HCT116 (cell line): ENCODE data around the gene ABHD12. TPM values are rescaled to one million over a fixed set of nuclear protein-coding genes. Genes with fewer than 3 reads are reported as not detected.

Source experiments
- ATAC-seq: fragments of 200-7000 bp; cut with Tn5 transposase; 2 replicates; pipeline ENCODE4 v1.9.1; 2020; ENCODE audit warnings: mild to moderate bottlenecking, moderate library complexity
- BruUV-seq: library from RNA; stranded (reverse); fragments of 400-500 nt; replicated peaks from 2 replicates; lab custom pipeline; 2021; lab: Mats Ljungman, UMichigan
- CTCF ChIA-PET: fragments of 300-600 bp; sonication (Branson Sonifier 250); formaldehyde crosslinking; loops from one replicate; lab custom pipeline; 2021; ENCODE audit warnings: antibody characterized with exemption; lab: Charles Lee
- POLR2A ChIA-PET: fragments of 300-600, 350-600 bp; sonication (Branson Sonifier 250); formaldehyde crosslinking; loops from one replicate; lab custom pipeline; 2021; ENCODE audit warnings: antibody characterized with exemption; lab: Charles Lee
- RAD21 ChIA-PET, 2 experiments: fragments of 300-600 bp; sonication (Branson Sonifier 250); formaldehyde crosslinking; loops; one replicate each; lab custom pipeline; 2023; ENCODE audit warnings: low total read pairs in 2 of 2; ENCODE audit not compliant: uncharacterized antibody in 2 of 2, unreplicated experiment in 2 of 2, low non-redundant PET in 1 of 2; lab: Charles Lee
- DNase-seq: peaks from one replicate; pipeline ENCODE4 v3.0.0-alpha.2; 2010; ENCODE audit warnings: low read depth, low spot score
- H2AFZ ChIP-seq: fragments of 200-600 bp; shearing (Covaris generic), sonication (generic); 2 replicates; pipeline ENCODE4 v1.6.1; 2017; ENCODE audit warnings: low read depth, mixed run types, mixed read lengths, antibody characterized with exemption, low read length; ENCODE audit not compliant: poor library complexity, severe bottlenecking
- H3K27ac ChIP-seq: 2 replicates; pipeline ENCODE4 v1.5.1; 2012; ENCODE audit warnings: low read depth, low read length
- H3K27me3 ChIP-seq: fragments of 200-600 bp; sonication (generic); 2 replicates; pipeline ENCODE4 v1.6.1; 2016; ENCODE audit warnings: mixed run types, low read length, mixed read lengths; ENCODE audit not compliant: insufficient read depth
- H3K36me3 ChIP-seq, 2 experiments: fragments of 200-500 bp in 1 of 2; fragments of 200-600 bp in 1 of 2; sonication (Bioruptor generic) in 1 of 2; sonication (generic) in 1 of 2; 2 replicates each; pipeline versions ENCODE4 v1.5.1 to v1.6.1; 2014 to 2016; ENCODE audit warnings: low read length in 2 of 2, inconsistent platforms in 1 of 2, mixed read lengths in 1 of 2, mixed run types in 1 of 2; ENCODE audit not compliant: insufficient read depth in 2 of 2, control insufficient read depth in 1 of 2
- H3K4me1 ChIP-seq, 2 experiments: fragments of 200-600 bp in 1 of 2; sonication (generic) in 1 of 2; 2 replicates each; pipeline versions ENCODE4 v1.5.1 to v1.6.1; 2012 to 2017; ENCODE audit warnings: low read length in 2 of 2, inconsistent platforms in 1 of 2, mild to moderate bottlenecking in 1 of 2, mixed read lengths in 1 of 2, mixed run types in 1 of 2, moderate library complexity in 1 of 2; ENCODE audit not compliant: insufficient read depth in 2 of 2, control insufficient read depth in 1 of 2
- H3K4me2 ChIP-seq: fragments of 200-600 bp; sonication (generic); 2 replicates; pipeline ENCODE4 v1.6.1; 2017; ENCODE audit warnings: mixed run types, low read length, mixed read lengths
- H3K4me3 ChIP-seq, 2 experiments: fragments of 200-600 bp in 1 of 2; sonication (generic) in 1 of 2; replicated peaks in 1 of 2; 2 replicates each; pipeline ENCODE4 v1.5.1; 2011 to 2016; ENCODE audit warnings: low read length in 2 of 2, control low read depth in 1 of 2, low read depth in 1 of 2, mild to moderate bottlenecking in 1 of 2, mixed read lengths in 1 of 2, mixed run types in 1 of 2
- H3K79me2 ChIP-seq: fragments of 200-600 bp; sonication (generic); 2 replicates; pipeline ENCODE4 v1.6.1; 2017; ENCODE audit warnings: mild to moderate bottlenecking, mixed run types, low read length, moderate library complexity, mixed read lengths; ENCODE audit not compliant: insufficient read depth
- H3K9ac ChIP-seq: fragments of 200-600 bp; sonication (generic); 2 replicates; pipeline ENCODE4 v1.6.1; 2016; ENCODE audit warnings: low read length, mixed read lengths
- H3K9me2 ChIP-seq: fragments of 200-600 bp; sonication (generic), shearing (Covaris generic); 2 replicates; pipeline ENCODE4 v1.6.1; 2017; ENCODE audit warnings: mixed run types, mild to moderate bottlenecking, moderate library complexity; ENCODE audit not compliant: insufficient read depth
- H3K9me3 ChIP-seq, 2 experiments: fragments of 200-500 bp in 1 of 2; fragments of 200-600 bp in 1 of 2; sonication (Bioruptor generic) in 1 of 2; sonication (generic) in 1 of 2; 2 replicates each; pipeline ENCODE4 v1.6.1; 2014 to 2017; ENCODE audit warnings: low read length in 2 of 2, mixed read lengths in 2 of 2, inconsistent platforms in 1 of 2, low read depth in 1 of 2, mild to moderate bottlenecking in 1 of 2, mixed run types in 1 of 2, moderate library complexity in 1 of 2; ENCODE audit not compliant: control insufficient read depth in 1 of 2, insufficient read depth in 1 of 2
- H4K20me1 ChIP-seq: fragments of 200-600 bp; sonication (generic), shearing (Covaris generic); 2 replicates; pipeline ENCODE4 v1.6.1; 2017; ENCODE audit warnings: mixed run types, mild to moderate bottlenecking, moderate library complexity; ENCODE audit not compliant: insufficient read depth
- EZH2 ChIP-seq: fragments of 200-600 bp; sonication (generic); IDR thresholded peaks from 2 replicates; pipeline ENCODE4 v1.6.1; 2017; ENCODE audit warnings: antibody characterized with exemption, mixed run types
- EZH2phosphoT487 ChIP-seq: fragments of 200-600 bp; IDR thresholded peaks from 2 replicates; pipeline ENCODE4 v1.6.1; 2018; ENCODE audit warnings: antibody characterized with exemption, borderline replicate concordance
- JUND ChIP-seq: IDR thresholded peaks from 2 replicates; pipeline ENCODE4 v1.6.1; 2012
- POLR2A ChIP-seq: IDR thresholded peaks from 2 replicates; pipeline ENCODE4 v1.7.0; 2011; ENCODE audit warnings: borderline replicate concordance; ENCODE audit not compliant: insufficient read depth, insufficient read length; ENCODE audit errors: extremely low read depth
- RAD21 ChIP-seq: IDR thresholded peaks from 2 replicates; pipeline ENCODE4 v1.6.1; 2012; ENCODE audit warnings: low read depth, mild to moderate bottlenecking
- TCF7L2 ChIP-seq: IDR thresholded peaks from 2 replicates; pipeline ENCODE4 v1.7.0; 2011; ENCODE audit warnings: borderline replicate concordance, inconsistent platforms; ENCODE audit not compliant: insufficient read depth, insufficient read length; ENCODE audit errors: extremely low read depth
- ZNF274 ChIP-seq: fragments of 200-500 bp; sonication (Bioruptor generic); IDR thresholded peaks from 2 replicates; pipeline ENCODE4 v1.6.1; 2014; ENCODE audit warnings: mild to moderate bottlenecking, low read depth, low read length, inconsistent platforms
- intact Hi-C: fragments of 100-400 bp; cut with micrococcal nuclease; formaldehyde crosslinking; loops from 2 replicates; pipeline ENCODE4 v1.10.0; 2022
- total RNA-seq: library from RNA; stranded (reverse); gene quantifications from one replicate; pipeline ENCODE4 v1.2.1, GENCODE V29; 2021; ENCODE audit not compliant: unreplicated experiment
- TF ChIP-seq, protein P1 (sequence below): IDR thresholded peaks from 2 replicates; pipeline ENCODE4 v1.6.1; 2012; ENCODE audit warnings: low read depth
- TF ChIP-seq, protein P2 (sequence below), 3 experiments: fragments of 200-600 bp in 1 of 3; sonication (generic) in 1 of 3; IDR thresholded peaks in 2 of 3; conservative IDR thresholded peaks in 1 of 3; 2 replicates each; pipeline ENCODE4 v1.5.1; 2012 to 2017; ENCODE audit warnings: low read depth in 2 of 3, low read length in 2 of 3, antibody characterized with exemption in 1 of 3, borderline replicate concordance in 1 of 3, control low read depth in 1 of 3, mild to moderate bottlenecking in 1 of 3, mixed read lengths in 1 of 3, mixed run types in 1 of 3, moderate library complexity in 1 of 3; ENCODE audit not compliant: insufficient read depth in 1 of 3
- TF ChIP-seq, protein P3 (sequence below): IDR thresholded peaks from 2 replicates; pipeline ENCODE4 v1.6.1; 2012
- TF ChIP-seq, protein P4 (sequence below): IDR thresholded peaks from 2 replicates; pipeline ENCODE4 v1.6.1; 2011; ENCODE audit warnings: mild to moderate bottlenecking, low read length, moderate library complexity; ENCODE audit not compliant: insufficient replicate concordance; ENCODE audit errors: extremely low read depth
- TF ChIP-seq, protein P5 (sequence below): IDR thresholded peaks from 2 replicates; pipeline ENCODE4 v1.6.1; 2012

The ABHD12 gene
- total RNA-seq, 1 experiment from 2014 or later, result 31.7 TPM

DNA sequence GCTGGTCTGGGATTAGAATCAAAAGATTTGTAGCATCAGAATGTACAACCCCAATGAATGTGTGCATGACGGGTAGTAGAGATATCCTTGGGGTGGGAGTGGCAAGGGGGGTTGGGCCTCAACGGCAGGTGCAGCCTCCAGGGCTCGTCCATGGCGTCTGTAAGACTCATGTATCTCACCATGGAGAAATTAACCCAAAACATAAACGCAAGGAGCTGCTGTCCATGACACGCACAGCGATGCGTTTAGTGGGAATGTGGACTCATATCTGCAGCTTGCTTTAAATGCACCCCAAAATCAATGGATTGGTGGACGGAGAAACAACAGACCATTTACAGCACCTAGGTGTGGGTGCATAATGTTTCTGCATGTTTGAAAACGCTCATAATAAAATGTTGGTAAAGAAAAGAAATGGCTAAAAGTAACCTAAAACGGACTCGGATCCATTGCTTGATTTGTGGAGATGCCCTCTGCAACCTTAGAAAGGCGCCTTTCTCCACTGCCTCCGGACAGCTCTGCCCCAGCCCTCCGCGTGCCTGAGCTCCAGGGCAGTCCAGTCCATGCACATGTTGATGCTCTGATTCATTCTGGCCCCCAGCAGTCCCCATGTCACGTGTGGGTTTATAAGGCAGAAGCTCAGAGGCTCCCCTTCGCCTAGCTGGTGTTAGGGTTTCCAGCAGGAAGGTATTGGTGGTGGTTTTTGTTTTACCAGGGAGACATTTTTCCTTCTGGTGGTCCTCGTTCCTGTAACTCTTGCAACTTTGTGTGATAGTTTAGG lies 118.2 kb downstream of the ABHD12 start:
- no peak overlapping the region for H3K27ac ChIP-seq
- TF ChIP-seq TCF7L2 (no peak), ZNF274 (no peak), JUND (no peak), EZH2phosphoT487 (no peak), POLR2A (no peak), RAD21 (no peak), EZH2 (no peak)
- TF ChIP-seq, protein P1, sequence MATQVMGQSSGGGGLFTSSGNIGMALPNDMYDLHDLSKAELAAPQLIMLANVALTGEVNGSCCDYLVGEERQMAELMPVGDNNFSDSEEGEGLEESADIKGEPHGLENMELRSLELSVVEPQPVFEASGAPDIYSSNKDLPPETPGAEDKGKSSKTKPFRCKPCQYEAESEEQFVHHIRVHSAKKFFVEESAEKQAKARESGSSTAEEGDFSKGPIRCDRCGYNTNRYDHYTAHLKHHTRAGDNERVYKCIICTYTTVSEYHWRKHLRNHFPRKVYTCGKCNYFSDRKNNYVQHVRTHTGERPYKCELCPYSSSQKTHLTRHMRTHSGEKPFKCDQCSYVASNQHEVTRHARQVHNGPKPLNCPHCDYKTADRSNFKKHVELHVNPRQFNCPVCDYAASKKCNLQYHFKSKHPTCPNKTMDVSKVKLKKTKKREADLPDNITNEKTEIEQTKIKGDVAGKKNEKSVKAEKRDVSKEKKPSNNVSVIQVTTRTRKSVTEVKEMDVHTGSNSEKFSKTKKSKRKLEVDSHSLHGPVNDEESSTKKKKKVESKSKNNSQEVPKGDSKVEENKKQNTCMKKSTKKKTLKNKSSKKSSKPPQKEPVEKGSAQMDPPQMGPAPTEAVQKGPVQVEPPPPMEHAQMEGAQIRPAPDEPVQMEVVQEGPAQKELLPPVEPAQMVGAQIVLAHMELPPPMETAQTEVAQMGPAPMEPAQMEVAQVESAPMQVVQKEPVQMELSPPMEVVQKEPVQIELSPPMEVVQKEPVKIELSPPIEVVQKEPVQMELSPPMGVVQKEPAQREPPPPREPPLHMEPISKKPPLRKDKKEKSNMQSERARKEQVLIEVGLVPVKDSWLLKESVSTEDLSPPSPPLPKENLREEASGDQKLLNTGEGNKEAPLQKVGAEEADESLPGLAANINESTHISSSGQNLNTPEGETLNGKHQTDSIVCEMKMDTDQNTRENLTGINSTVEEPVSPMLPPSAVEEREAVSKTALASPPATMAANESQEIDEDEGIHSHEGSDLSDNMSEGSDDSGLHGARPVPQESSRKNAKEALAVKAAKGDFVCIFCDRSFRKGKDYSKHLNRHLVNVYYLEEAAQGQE, result no peak
- TF ChIP-seq, protein P2, sequence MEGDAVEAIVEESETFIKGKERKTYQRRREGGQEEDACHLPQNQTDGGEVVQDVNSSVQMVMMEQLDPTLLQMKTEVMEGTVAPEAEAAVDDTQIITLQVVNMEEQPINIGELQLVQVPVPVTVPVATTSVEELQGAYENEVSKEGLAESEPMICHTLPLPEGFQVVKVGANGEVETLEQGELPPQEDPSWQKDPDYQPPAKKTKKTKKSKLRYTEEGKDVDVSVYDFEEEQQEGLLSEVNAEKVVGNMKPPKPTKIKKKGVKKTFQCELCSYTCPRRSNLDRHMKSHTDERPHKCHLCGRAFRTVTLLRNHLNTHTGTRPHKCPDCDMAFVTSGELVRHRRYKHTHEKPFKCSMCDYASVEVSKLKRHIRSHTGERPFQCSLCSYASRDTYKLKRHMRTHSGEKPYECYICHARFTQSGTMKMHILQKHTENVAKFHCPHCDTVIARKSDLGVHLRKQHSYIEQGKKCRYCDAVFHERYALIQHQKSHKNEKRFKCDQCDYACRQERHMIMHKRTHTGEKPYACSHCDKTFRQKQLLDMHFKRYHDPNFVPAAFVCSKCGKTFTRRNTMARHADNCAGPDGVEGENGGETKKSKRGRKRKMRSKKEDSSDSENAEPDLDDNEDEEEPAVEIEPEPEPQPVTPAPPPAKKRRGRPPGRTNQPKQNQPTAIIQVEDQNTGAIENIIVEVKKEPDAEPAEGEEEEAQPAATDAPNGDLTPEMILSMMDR (IDR thresholded peaks at IDR 0.05 in 2 of 3, conservative IDR thresholded peaks at IDR 0.05 in 1 of 3; ENCODE audit: borderline replicate concordance in 1 of 3, insufficient read depth in 1 of 3, low read depth in 2 of 3, low read length in 2 of 3), result no peak
- TF ChIP-seq, protein P3, sequence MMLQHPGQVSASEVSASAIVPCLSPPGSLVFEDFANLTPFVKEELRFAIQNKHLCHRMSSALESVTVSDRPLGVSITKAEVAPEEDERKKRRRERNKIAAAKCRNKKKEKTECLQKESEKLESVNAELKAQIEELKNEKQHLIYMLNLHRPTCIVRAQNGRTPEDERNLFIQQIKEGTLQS, result no peak
- TF ChIP-seq, protein P4, sequence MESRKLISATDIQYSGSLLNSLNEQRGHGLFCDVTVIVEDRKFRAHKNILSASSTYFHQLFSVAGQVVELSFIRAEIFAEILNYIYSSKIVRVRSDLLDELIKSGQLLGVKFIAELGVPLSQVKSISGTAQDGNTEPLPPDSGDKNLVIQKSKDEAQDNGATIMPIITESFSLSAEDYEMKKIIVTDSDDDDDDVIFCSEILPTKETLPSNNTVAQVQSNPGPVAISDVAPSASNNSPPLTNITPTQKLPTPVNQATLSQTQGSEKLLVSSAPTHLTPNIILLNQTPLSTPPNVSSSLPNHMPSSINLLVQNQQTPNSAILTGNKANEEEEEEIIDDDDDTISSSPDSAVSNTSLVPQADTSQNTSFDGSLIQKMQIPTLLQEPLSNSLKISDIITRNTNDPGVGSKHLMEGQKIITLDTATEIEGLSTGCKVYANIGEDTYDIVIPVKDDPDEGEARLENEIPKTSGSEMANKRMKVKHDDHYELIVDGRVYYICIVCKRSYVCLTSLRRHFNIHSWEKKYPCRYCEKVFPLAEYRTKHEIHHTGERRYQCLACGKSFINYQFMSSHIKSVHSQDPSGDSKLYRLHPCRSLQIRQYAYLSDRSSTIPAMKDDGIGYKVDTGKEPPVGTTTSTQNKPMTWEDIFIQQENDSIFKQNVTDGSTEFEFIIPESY, result no peak
- TF ChIP-seq, protein P5, sequence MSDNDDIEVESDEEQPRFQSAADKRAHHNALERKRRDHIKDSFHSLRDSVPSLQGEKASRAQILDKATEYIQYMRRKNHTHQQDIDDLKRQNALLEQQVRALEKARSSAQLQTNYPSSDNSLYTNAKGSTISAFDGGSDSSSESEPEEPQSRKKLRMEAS, result no peak
- no peaks in the 10 kb centered on the region for H3K9me2 ChIP-seq
- no peaks in the 10 kb centered on the region for H3K79me2 ChIP-seq
- RAD21 ChIA-PET, result no interaction called here
- H3K4me3 ChIP-seq, result no peak overlapping the region
- BruUV-seq, result TSS peak; percentile 12
- CTCF ChIA-PET, result no interaction called here
- 0 out of 2 replicates have a peak, but pooled peaks cover 5% of the 10 kb centered on the region for H4K20me1 ChIP-seq
- intact Hi-C loops, result no loop called here
- no peak overlapping the region for H2AFZ ChIP-seq
- peaks cover 2 to 9% of the 10 kb centered on the region in 2 experiments; a peak in 2 of 4 replicates for H3K36me3 ChIP-seq
- no peaks in the 10 kb centered on the region for H3K27me3 ChIP-seq
- H3K9ac ChIP-seq, result no peak overlapping the region
- H3K9me3 ChIP-seq, result no peaks in the 10 kb centered on the region
- POLR2A ChIA-PET, result no interaction called here
- DNase-seq (no peak), ATAC-seq (no peak)
- H3K4me1 ChIP-seq, result no peaks in the 10 kb centered on the region
- H3K4me2 ChIP-seq, result no peak overlapping the region
